ENCODE results near the gene GNMT. TPM values are rescaled to one million over a fixed set of nuclear protein-coding genes. Genes with fewer than 3 reads are reported as not detected.

Gene GNMT
- total RNA-seq, 4 donors from 2014 or later: 0.68 TPM; not detected in 3

DNA sequence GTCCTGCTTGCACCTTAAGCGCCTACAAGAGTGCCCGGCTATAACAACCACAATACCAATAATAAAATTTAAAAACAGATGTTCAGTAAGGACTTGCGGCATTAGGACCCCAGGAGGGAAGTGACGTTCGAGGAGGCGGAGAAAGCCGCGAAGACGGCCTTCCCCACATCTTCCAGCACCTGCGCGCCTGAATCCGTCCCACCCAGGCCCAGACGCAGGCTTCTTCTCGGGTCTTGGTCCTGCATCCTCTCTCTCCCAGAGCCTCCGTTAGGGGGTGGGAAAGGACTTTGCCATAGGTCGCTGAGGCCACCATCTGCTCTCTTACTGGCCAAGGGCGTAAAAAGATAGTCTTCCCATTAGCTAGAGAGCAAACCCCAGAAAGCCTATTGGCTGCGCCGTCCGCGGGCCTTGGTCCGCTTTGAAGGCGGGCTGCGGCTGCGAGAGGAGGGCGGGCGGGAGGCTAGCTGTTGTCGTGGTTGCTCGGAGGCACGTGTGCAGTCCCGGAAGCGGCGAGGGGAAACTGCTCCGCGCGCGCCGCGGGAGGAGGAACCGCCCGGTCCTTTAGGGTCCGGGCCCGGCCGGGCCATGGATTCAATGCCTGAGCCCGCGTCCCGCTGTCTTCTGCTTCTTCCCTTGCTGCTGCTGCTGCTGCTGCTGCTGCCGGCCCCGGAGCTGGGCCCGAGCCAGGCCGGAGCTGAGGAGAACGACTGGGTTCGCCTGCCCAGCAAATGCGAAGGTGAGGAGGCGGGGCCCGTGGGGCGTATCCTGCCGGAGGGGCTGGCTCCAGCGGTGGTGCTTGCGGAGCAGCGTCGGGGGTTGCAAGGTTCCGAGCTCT, 31.4 kb upstream of the GNMT start, which contains the start of gene CNPY3:
TSS of gene CNPY3 (plus strand) at position 495 of the 835 bp plus-strand sequence. CDS start at position 586, 91 bp downstream.
- Histone ChIP-seq H3K36me3 (peaks cover 0 to under 1% (median 0%) of the 10 kb centered on the region in 4 donors), H3K4me3 (peak within 1 kb of the TSS; percentile 53 to 69 (median 63)), H3K9me3 (no peaks in the 10 kb centered on the region), H3K27ac (peak within 1 kb of the TSS; percentile 90 to 94 (median 90)), H3K4me1 (peaks cover 16 to 45% (median 22%) of the 10 kb centered on the region in 4 donors), H3K27me3 (peaks cover 3% of the 10 kb centered on the region)
- DNase-seq: peak; percentile 96
- in situ Hi-C loops (cut with MboI; ENCODE audit: low pct_ligation_motif_present in 1 of 4, low pct_unique_long_range_greater_than_20kb in 1 of 4, low sequenced_read_pairs in 3 of 4): no loop called here
- WGBS, 2 donors (ENCODE audit: low coverage in 1 of 2): 0 to 1% methylated on average over 9 to 60 of the region's 63 CpGs
- TF ChIP-seq POLR2A (IDR thresholded peaks at IDR 0.05) (peak; percentile 86), POLR2AphosphoS5 (IDR thresholded peaks at IDR 0.05) (peak; percentile 64 to 82 (median 78)), EP300 (IDR thresholded peaks at IDR 0.05; ENCODE audit: low read depth) (no peak)
- TF ChIP-seq, protein P1, sequence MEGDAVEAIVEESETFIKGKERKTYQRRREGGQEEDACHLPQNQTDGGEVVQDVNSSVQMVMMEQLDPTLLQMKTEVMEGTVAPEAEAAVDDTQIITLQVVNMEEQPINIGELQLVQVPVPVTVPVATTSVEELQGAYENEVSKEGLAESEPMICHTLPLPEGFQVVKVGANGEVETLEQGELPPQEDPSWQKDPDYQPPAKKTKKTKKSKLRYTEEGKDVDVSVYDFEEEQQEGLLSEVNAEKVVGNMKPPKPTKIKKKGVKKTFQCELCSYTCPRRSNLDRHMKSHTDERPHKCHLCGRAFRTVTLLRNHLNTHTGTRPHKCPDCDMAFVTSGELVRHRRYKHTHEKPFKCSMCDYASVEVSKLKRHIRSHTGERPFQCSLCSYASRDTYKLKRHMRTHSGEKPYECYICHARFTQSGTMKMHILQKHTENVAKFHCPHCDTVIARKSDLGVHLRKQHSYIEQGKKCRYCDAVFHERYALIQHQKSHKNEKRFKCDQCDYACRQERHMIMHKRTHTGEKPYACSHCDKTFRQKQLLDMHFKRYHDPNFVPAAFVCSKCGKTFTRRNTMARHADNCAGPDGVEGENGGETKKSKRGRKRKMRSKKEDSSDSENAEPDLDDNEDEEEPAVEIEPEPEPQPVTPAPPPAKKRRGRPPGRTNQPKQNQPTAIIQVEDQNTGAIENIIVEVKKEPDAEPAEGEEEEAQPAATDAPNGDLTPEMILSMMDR (IDR thresholded peaks at IDR 0.05): peak in 1 of 5 experiments; percentile 17
- intact Hi-C loops (cut with DNase I; ENCODE audit: low total_unique reads): loop anchor here (1.0 kb wide), 1 partner anchor 55 kb away; the partner anchor contains the start of gene PPP2R5D

DNA sequence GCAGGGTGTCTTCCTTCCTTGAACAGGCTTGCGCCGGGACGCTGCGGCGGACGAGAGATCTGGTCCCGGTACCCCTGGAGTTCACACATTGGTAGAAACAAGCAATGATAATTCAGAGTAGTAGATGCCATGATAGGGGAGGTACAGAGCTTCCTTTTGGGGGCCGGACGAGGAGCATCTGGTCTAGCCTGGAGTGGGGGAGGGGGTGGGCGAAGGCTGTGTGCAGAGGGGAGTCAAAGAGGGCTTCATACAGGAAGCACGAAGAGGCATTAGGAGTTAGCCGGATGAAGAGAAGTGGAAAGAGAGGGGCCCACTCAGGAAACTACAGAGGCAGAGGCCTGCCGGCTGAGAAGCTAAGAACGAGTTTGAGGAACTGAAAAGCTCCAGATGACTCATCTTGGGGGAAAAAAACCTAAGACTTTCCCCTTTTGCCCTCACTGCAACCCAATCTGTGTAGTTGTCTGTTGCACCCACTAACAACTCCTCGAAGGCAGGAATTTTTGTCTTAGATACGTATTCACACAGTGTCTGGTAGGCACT, 30.7 kb upstream of the GNMT start:
- H3K4me3 ChIP-seq: peak overlapping the region; percentile 53 to 69 (median 63)
- DNase-seq: peak; percentile 48
- peaks cover 3% of the 10 kb centered on the region for H3K27me3 ChIP-seq
- peaks cover 16 to 45% (median 22%) of the 10 kb centered on the region in 4 donors for H3K4me1 ChIP-seq
- in situ Hi-C loops (cut with MboI; ENCODE audit: low pct_ligation_motif_present in 1 of 4, low pct_unique_long_range_greater_than_20kb in 1 of 4, low sequenced_read_pairs in 3 of 4) (no loop called here), intact Hi-C loops (cut with DNase I; ENCODE audit: low total_unique reads) (loop anchor here (1.0 kb wide), 1 partner anchor 54 kb away; the partner anchor contains the start of gene PPP2R5D)
- 0 to 1% methylated on average over 14 to 16 of the region's 16 CpGs for WGBS, 2 donors (ENCODE audit: low coverage in 1 of 2)
- peak overlapping the region; percentile 90 to 94 (median 90) for H3K27ac ChIP-seq
- H3K36me3 ChIP-seq: peaks cover 0 to 8% (median 0%) of the 10 kb centered on the region in 4 donors
- peak in 1 of 3 donors; percentile 23 for TF ChIP-seq POLR2AphosphoS5 (IDR thresholded peaks at IDR 0.05)
- TF ChIP-seq EP300 (IDR thresholded peaks at IDR 0.05; ENCODE audit: low read depth): no peak
- TF ChIP-seq, protein P1 (IDR thresholded peaks at IDR 0.05): no peak
- TF ChIP-seq POLR2A (IDR thresholded peaks at IDR 0.05): no peak
- no peaks in the 10 kb centered on the region for H3K9me3 ChIP-seq

DNA sequence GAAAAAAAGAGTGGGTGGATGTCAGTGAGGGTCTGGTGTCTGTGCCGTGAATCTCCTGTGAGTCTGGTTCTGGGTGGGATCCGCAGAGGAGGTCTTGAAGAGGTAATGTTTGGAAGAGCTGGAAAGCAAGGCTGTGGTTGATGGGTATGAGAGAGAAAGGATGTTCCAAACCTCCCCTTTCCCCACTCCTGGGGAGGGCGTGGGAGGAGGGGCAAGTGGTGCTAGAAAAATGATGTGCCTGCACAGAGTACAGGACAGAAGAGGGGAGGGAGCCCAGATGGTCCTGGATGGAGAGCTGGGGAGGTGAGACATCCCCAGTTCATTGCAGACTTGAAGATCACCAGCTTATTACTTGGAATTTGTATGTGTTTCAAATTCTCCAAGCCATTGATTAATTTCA, 28.1 kb upstream of the GNMT start:
- TF ChIP-seq EP300 (IDR thresholded peaks at IDR 0.05; ENCODE audit: low read depth) (no peak), POLR2AphosphoS5 (IDR thresholded peaks at IDR 0.05) (no peak), POLR2A (IDR thresholded peaks at IDR 0.05) (no peak)
- TF ChIP-seq, protein P1 (IDR thresholded peaks at IDR 0.05): no peak
- H3K4me3 ChIP-seq: no peak overlapping the region

DNA sequence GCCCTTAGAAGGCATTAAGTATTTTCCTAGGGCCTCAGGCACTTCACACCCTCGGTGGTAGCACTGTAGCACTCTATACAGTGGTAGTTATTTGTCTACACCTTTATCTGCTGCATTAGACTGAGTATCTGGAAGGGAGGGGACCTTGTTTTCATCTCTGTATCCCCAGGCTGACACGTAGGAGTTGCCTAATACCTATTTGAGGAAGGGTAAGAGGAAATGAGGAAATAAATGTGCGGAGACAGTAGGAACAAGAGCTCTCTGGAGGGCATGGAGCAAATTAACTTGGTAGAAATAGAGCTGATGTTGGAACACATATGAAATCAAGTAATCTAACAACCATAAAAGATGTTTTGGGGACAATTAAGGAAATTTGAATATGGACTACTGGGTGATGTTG, 27.3 kb upstream of the GNMT start:
- peaks cover 0 to 30% (median 9%) of the 10 kb centered on the region in 4 donors for H3K36me3 ChIP-seq
- no peaks in the 10 kb centered on the region for H3K9me3 ChIP-seq
- intact Hi-C loops (cut with DNase I; ENCODE audit: low total_unique reads) (no loop called here), in situ Hi-C loops (cut with MboI; ENCODE audit: low pct_ligation_motif_present in 1 of 4, low pct_unique_long_range_greater_than_20kb in 1 of 4, low sequenced_read_pairs in 3 of 4) (no loop called here)
- TF ChIP-seq EP300 (IDR thresholded peaks at IDR 0.05; ENCODE audit: low read depth): no peak
- no peak for TF ChIP-seq POLR2A (IDR thresholded peaks at IDR 0.05)
- TF ChIP-seq, protein P1 (IDR thresholded peaks at IDR 0.05): no peak
- no peak for TF ChIP-seq POLR2AphosphoS5 (IDR thresholded peaks at IDR 0.05)
- no peaks in the 10 kb centered on the region for H3K27me3 ChIP-seq
- H3K27ac ChIP-seq: no peak overlapping the region
- 53 to 86% methylated on average over 1 to 3 of the region's 3 CpGs for WGBS, 2 donors (ENCODE audit: low coverage in 1 of 2)
- H3K4me3 ChIP-seq: no peak overlapping the region
- no peak for DNase-seq
- H3K4me1 ChIP-seq: peaks cover 16 to 41% (median 22%) of the 10 kb centered on the region in 4 donors

More for the DNA sequence above, 28.1 kb upstream of the GNMT start:
- no peaks in the 10 kb centered on the region for H3K9me3 ChIP-seq
- H3K27me3 ChIP-seq: no peaks in the 10 kb centered on the region
- 75 to 86% methylated on average over 2 to 3 of the region's 3 CpGs for WGBS, 2 donors (ENCODE audit: low coverage in 1 of 2)
- H3K4me1 ChIP-seq: peaks cover 16 to 45% (median 22%) of the 10 kb centered on the region in 4 donors
- H3K36me3 ChIP-seq: peaks cover 0 to 26% (median 5%) of the 10 kb centered on the region in 4 donors
- in situ Hi-C loops (cut with MboI; ENCODE audit: low pct_ligation_motif_present in 1 of 4, low pct_unique_long_range_greater_than_20kb in 1 of 4, low sequenced_read_pairs in 3 of 4): no loop called here
- no peak for DNase-seq
- intact Hi-C loops (cut with DNase I; ENCODE audit: low total_unique reads): no loop called here
- H3K27ac ChIP-seq: no peak overlapping the region
